B cell (primary cell): Measurements from ENCODE around the gene ESD. TPM values are rescaled to one million over a fixed set of nuclear protein-coding genes. Genes with fewer than 3 reads are reported as not detected.
"Not testable (repeated sequence)": the region's sequence is repeated elsewhere in the genome, so short reads cannot be mapped to it uniquely, and the experiment has no call there.

ENCODE experiments used
- ATAC-seq: fragments of 200-7000 bp; cut with Tn5 transposase; one replicate; pipeline ENCODE4 v1.10.0; 2021; ENCODE audit warnings: low read depth, mild to moderate bottlenecking, moderate number of reproducible peaks, moderate library complexity
- CTCF ChIA-PET: fragments of 350-600 bp; sonication (Branson Sonifier 250); formaldehyde crosslinking; loops from one replicate; lab custom pipeline; 2021; ENCODE audit warnings: antibody characterized with exemption, inconsistent platforms; lab: Charles Lee
- POLR2A ChIA-PET: fragments of 350-600 bp; sonication (Branson Sonifier 250); formaldehyde crosslinking; loops from one replicate; lab custom pipeline; 2021; ENCODE audit warnings: antibody characterized with exemption; lab: Charles Lee
- DNase-seq: peaks from one replicate; pipeline ENCODE4 v3.0.0; 2013
- H2AFZ ChIP-seq: 2 replicates; pipeline ENCODE4 v1.6.1; 2012; ENCODE audit warnings: mild to moderate bottlenecking, low read depth, low read length; ENCODE audit not compliant: insufficient read depth, poor library complexity, severe bottlenecking
- H3K27ac ChIP-seq, 2 donors: 1 replicate in 1 of 2; 2 replicates in 1 of 2; pipeline ENCODE4 v1.5.1; 2012 to 2013; ENCODE audit warnings: low read length in 2 of 2, mild to moderate bottlenecking in 2 of 2, moderate library complexity in 1 of 2
- H3K27me3 ChIP-seq, 4 experiments: fragments of 200-600 bp in 1 of 4; sonication (generic) in 1 of 4; replicated peaks in 1 of 4; 1 replicate in 2 of 4; 2 replicates in 2 of 4; pipeline versions ENCODE4 v1.6.1 to v1.7.0; 2013 to 2016; ENCODE audit warnings: low read length in 3 of 4, mild to moderate bottlenecking in 2 of 4, mixed read lengths in 1 of 4, moderate library complexity in 1 of 4; ENCODE audit not compliant: insufficient read depth in 4 of 4, control insufficient read depth in 3 of 4; ENCODE audit errors: control extremely low read depth in 1 of 4
- H3K36me3 ChIP-seq, 2 experiments: replicated peaks in 1 of 2; 1 replicate in 1 of 2; 2 replicates in 1 of 2; pipeline versions ENCODE4 v1.6.1 to v1.7.1; 2013; ENCODE audit warnings: low read length in 1 of 2; ENCODE audit not compliant: insufficient read depth in 2 of 2, control insufficient read depth in 1 of 2; ENCODE audit errors: control extremely low read depth in 1 of 2, extremely low read depth in 1 of 2
- H3K4me1 ChIP-seq, 2 donors: fragments of 200-600 bp in 1 of 2; sonication (generic) in 1 of 2; 1 replicate in 1 of 2; 2 replicates in 1 of 2; pipeline versions ENCODE4 v1.5.1 to v1.6.1; 2013 to 2017; ENCODE audit warnings: low read length in 2 of 2; ENCODE audit not compliant: control insufficient read depth in 2 of 2, insufficient read depth in 2 of 2
- H3K4me2 ChIP-seq: replicated peaks from 2 replicates; pipeline ENCODE3; 2012; ENCODE audit warnings: mild to moderate bottlenecking, low read depth, low read length; ENCODE audit not compliant: poor library complexity, severe bottlenecking
- H3K4me3 ChIP-seq, 5 experiments: fragments of 200-600 bp in 1 of 5; sonication (generic) in 1 of 5; 1 replicate in 3 of 5; 2 replicates in 2 of 5; pipeline versions ENCODE4 v1.5.1 to v1.7.0; 2011 to 2016; ENCODE audit warnings: low read length in 4 of 5, mild to moderate bottlenecking in 4 of 5, low read depth in 2 of 5, control low read depth in 1 of 5, moderate library complexity in 1 of 5; ENCODE audit not compliant: insufficient read depth in 1 of 5; ENCODE audit errors: control extremely low read depth in 1 of 5, extremely low read depth in 1 of 5
- H3K79me2 ChIP-seq: fragments of 200-600 bp; sonication (generic); one replicate; pipeline ENCODE4 v1.6.0; 2016; ENCODE audit warnings: low read length; ENCODE audit not compliant: control insufficient read depth, insufficient read depth
- H3K9ac ChIP-seq: fragments of 200-600 bp; sonication (generic); 2 replicates; pipeline ENCODE4 v1.6.1; 2017; ENCODE audit warnings: mild to moderate bottlenecking, low read length, moderate library complexity
- H3K9me3 ChIP-seq, 3 donors: one replicate each; pipeline versions ENCODE4 v1.6.1 to v1.7.1; 2013; ENCODE audit warnings: low read length in 2 of 3; ENCODE audit not compliant: control insufficient read depth in 2 of 3, insufficient read depth in 1 of 3; ENCODE audit errors: control extremely low read depth in 1 of 3
- H4K20me1 ChIP-seq: 2 replicates; pipeline ENCODE4 v1.6.0; 2012; ENCODE audit warnings: mild to moderate bottlenecking, low read length; ENCODE audit not compliant: insufficient read depth, control insufficient read depth, poor library complexity, severe bottlenecking
- H3K27ac Mint-ChIP-seq: one replicate; pipeline ENCODE4 v1.8.0; 2021; ENCODE audit warnings: mixed read lengths
- H3K27me3 Mint-ChIP-seq: one replicate; pipeline ENCODE4 v1.8.0; 2021; ENCODE audit warnings: mixed read lengths
- H3K4me1 Mint-ChIP-seq: one replicate; pipeline ENCODE4 v1.8.0; 2021; ENCODE audit warnings: mixed read lengths
- H3K4me3 Mint-ChIP-seq: one replicate; pipeline ENCODE4 v1.8.0; 2021; ENCODE audit warnings: mixed read lengths
- H3K9me3 Mint-ChIP-seq: one replicate; pipeline ENCODE4 v1.8.0; 2022; ENCODE audit warnings: mixed read lengths; ENCODE audit not compliant: insufficient read depth
- EZH2 ChIP-seq: IDR thresholded peaks from 2 replicates; pipeline ENCODE4 v1.6.1; 2012; ENCODE audit warnings: borderline replicate concordance, low read depth, mild to moderate bottlenecking, moderate library complexity, low read length; ENCODE audit not compliant: insufficient read depth, poor library complexity, severe bottlenecking
- WGBS: methylation state at CpG from one replicate; pipeline ENCODE4 v1.1.5; 2013; ENCODE audit warnings: missing lambda C conversion rate; ENCODE audit not compliant: insufficient coverage; 5-methylcytosine and 5-hydroxymethylcytosine counted together
- intact Hi-C: fragments of 100-400 bp; cut with micrococcal nuclease; formaldehyde crosslinking; loops from one replicate; pipeline ENCODE4 v1.10.0; 2022
- polyA plus RNA-seq: library from polyadenylated mRNA; depleted of rRNA; stranded (reverse); fragments of >200 nt; gene quantifications from 2 replicates; pipeline ENCODE4 v1.2.3, GENCODE V29; 2012
- total RNA-seq, 2 donors: library from RNA; stranded (reverse); fragments of 120-200 nt in 1 of 2; gene quantifications; 1 replicate in 1 of 2; 2 replicates in 1 of 2; pipeline versions ENCODE4 v1.2.3 to v1.2.4, GENCODE V29; 2013 to 2022
- TF ChIP-seq, protein P1 (sequence below): fragments of 200-600 bp; IDR thresholded peaks from one replicate; pipeline ENCODE4 v1.8.0; 2022; ENCODE audit warnings: antibody characterized with exemption, mild to moderate bottlenecking

Gene ESD
- total and polyA plus RNA-seq, 2 donors (not counting 1 experiment from before 2014, with no cell fraction given): 29.9 to 52.9 TPM

DNA sequence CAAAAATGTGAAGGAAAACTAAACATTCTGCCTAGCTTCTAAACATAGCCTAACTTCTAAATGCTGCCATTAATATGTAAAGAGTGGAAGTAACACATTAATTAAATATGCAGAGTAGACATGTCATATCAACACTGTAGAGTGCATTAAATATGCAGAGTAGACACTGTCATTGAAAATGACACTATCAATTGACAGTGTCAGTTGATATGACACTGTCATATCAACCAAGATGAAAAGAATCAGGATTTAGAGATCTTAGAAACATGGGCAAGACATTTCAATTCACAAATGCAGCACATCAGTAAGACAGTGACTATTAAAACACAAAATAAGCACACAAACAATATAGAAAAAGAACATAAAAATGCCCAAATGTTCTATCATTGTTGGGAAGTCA, 25.3 kb downstream of the ESD start:
- DNase-seq (no peak), ATAC-seq (no peak)
- peaks cover 0 to 4% (median 0%) of the 10 kb centered on the region in 3 donors for H3K9me3 ChIP-seq
- peaks cover 5 to 36% of the 10 kb centered on the region in 2 experiments for H3K36me3 ChIP-seq
- TF ChIP-seq, protein P1, sequence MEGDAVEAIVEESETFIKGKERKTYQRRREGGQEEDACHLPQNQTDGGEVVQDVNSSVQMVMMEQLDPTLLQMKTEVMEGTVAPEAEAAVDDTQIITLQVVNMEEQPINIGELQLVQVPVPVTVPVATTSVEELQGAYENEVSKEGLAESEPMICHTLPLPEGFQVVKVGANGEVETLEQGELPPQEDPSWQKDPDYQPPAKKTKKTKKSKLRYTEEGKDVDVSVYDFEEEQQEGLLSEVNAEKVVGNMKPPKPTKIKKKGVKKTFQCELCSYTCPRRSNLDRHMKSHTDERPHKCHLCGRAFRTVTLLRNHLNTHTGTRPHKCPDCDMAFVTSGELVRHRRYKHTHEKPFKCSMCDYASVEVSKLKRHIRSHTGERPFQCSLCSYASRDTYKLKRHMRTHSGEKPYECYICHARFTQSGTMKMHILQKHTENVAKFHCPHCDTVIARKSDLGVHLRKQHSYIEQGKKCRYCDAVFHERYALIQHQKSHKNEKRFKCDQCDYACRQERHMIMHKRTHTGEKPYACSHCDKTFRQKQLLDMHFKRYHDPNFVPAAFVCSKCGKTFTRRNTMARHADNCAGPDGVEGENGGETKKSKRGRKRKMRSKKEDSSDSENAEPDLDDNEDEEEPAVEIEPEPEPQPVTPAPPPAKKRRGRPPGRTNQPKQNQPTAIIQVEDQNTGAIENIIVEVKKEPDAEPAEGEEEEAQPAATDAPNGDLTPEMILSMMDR: no peak
- TF ChIP-seq EZH2: no peak
- H3K4me3 ChIP-seq: no peak overlapping the region
- H3K27ac ChIP-seq: no peak overlapping the region
- H4K20me1 ChIP-seq: no peaks in the 10 kb centered on the region
- Mint-ChIP-seq H3K4me1 (no peaks in the 10 kb centered on the region), H3K27ac (no peak overlapping the region), H3K9me3 (peaks cover 2% of the 10 kb centered on the region), H3K4me3 (no peak overlapping the region), H3K27me3 (no peaks in the 10 kb centered on the region)
- ChIA-PET POLR2A (no interaction called here), CTCF (interaction anchor here (0.7 kb wide), 1 partner anchor 183 kb away, joined by 4 read pairs; no protein-coding TSS in a partner anchor)
- H3K4me2 ChIP-seq: no peak overlapping the region
- intact Hi-C loops: no loop called here
- H3K79me2 ChIP-seq: no peaks in the 10 kb centered on the region
- H2AFZ ChIP-seq: no peak overlapping the region
- H3K9ac ChIP-seq: no peak overlapping the region
- H3K27me3 ChIP-seq: no peaks in the 10 kb centered on the region
- H3K4me1 ChIP-seq: no peaks in the 10 kb centered on the region

DNA sequence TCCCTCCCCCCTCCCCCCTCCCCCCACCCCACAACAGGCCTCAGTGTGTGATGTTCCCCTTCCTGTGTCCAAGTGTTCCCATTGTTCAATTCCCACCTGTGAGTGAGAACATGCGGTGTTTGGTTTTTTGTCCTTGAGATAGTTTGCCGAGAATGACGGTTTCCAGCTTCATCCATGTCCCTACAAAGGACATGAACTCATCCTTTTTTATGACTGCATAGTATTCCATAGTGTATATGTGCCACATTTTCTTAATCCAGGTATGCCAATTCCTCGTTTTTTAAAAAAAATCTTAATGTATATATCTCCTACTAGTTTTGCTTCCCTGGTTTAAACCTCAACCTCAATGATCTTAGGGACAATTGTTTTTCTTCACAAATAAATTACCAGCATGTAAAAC, 27.0 kb downstream of the ESD start:
- H3K27ac ChIP-seq, H3K27me3 ChIP-seq, H3K4me3 Mint-ChIP-seq, H3K9me3 ChIP-seq, H3K4me1 Mint-ChIP-seq, H3K79me2 ChIP-seq, H3K4me3 ChIP-seq, H3K9ac ChIP-seq, CTCF ChIA-PET, H4K20me1 ChIP-seq, H3K9me3 Mint-ChIP-seq, H3K4me2 ChIP-seq, H3K4me1 ChIP-seq, H3K27me3 Mint-ChIP-seq, H2AFZ ChIP-seq, POLR2A ChIA-PET, H3K27ac Mint-ChIP-seq, intact Hi-C loops, DNase-seq, ATAC-seq: not testable (repeated sequence)
- H3K36me3 ChIP-seq: peaks cover 4 to 21% of the 10 kb centered on the region in 2 experiments
- WGBS: no CpG with 5 or more reads among the region's 4 CpGs
